HG02938 (cell line): ENCODE data around the gene ATP9A.
"Not testable (repeated sequence)": the region's sequence is repeated elsewhere in the genome, so short reads cannot be mapped to it uniquely, and the experiment has no call there.

Source experiments
- ATAC-seq: cut with Tn5 transposase; IDR thresholded peaks from one replicate; pipeline ENCODE4 v1.9.1; 2021; ENCODE audit warnings: mild to moderate bottlenecking, moderate library complexity; ENCODE audit not compliant: unreplicated experiment

ATP9A gene

GRCh38 chr20:51661609-51662178 is 106.5 kb downstream of the ATP9A start:
- no peak for ATAC-seq

GRCh38 chr20:51660672-51661608 is 107.2 kb downstream of the ATP9A start:
- no peak for ATAC-seq

- no peak for ATAC-seq
Observed at GRCh38 chr20:51659491-51660050, 108.6 kb downstream of the ATP9A start.

- ATAC-seq = no peak
Observed at GRCh38 chr20:51656726-51657260, 111.4 kb downstream of the ATP9A start.

- ATAC-seq = not testable (repeated sequence)
Observed at GRCh38 chr20:51656089-51656488, 112.1 kb downstream of the ATP9A start.

- ATAC-seq = no peak
Observed at GRCh38 chr20:51654495-51654894, 113.7 kb downstream of the ATP9A start.

GRCh38 chr20:51654060-51654459 is 114.1 kb downstream of the ATP9A start:
- ATAC-seq = no peak

GRCh38 chr20:51653226-51653625 is 115.0 kb downstream of the ATP9A start:
- no peak for ATAC-seq

- no peak for ATAC-seq
Observed at GRCh38 chr20:51651921-51652549, 116.2 kb downstream of the ATP9A start.

GRCh38 chr20:51650685-51651134 is 117.5 kb downstream of the ATP9A start:
- ATAC-seq = peak; percentile 44

GRCh38 chr20:51648571-51648947 is 119.6 kb downstream of the ATP9A start:
- ATAC-seq = no peak

GRCh38 chr20:51647674-51648570 is 120.3 kb downstream of the ATP9A start:
- ATAC-seq = no peak

- not testable (repeated sequence) for ATAC-seq
Observed at GRCh38 chr20:51643810-51644209, 124.4 kb downstream of the ATP9A start.

GRCh38 chr20:51643390-51643789 is 124.8 kb downstream of the ATP9A start:
- ATAC-seq = no peak

GRCh38 chr20:51641866-51642265 is 126.3 kb downstream of the ATP9A start:
- no peak for ATAC-seq

GRCh38 chr20:51640743-51641142 is 127.4 kb downstream of the ATP9A start:
- ATAC-seq = no peak

- no peak for ATAC-seq
Observed at GRCh38 chr20:51639206-51639832, 128.9 kb downstream of the ATP9A start.

GRCh38 chr20:51637241-51637640 is 130.9 kb downstream of the ATP9A start:
- ATAC-seq = no peak

GRCh38 chr20:51636123-51636522 is 132.1 kb downstream of the ATP9A start:
- no peak for ATAC-seq

GRCh38 chr20:51635680-51636079 is 132.5 kb downstream of the ATP9A start:
- ATAC-seq = no peak
